ENCODE measurements around the gene SLC29A3. TPM values are rescaled to one million over a fixed set of nuclear protein-coding genes. Genes with fewer than 3 reads are reported as not detected.

Gene SLC29A3
- total and polyA plus RNA-seq, 10 of the 15 experiments (the other 5 are each of a cell fraction or from before 2014, with no cell fraction given) = 1.5 to 4.0 (median 2.7) TPM

DNA sequence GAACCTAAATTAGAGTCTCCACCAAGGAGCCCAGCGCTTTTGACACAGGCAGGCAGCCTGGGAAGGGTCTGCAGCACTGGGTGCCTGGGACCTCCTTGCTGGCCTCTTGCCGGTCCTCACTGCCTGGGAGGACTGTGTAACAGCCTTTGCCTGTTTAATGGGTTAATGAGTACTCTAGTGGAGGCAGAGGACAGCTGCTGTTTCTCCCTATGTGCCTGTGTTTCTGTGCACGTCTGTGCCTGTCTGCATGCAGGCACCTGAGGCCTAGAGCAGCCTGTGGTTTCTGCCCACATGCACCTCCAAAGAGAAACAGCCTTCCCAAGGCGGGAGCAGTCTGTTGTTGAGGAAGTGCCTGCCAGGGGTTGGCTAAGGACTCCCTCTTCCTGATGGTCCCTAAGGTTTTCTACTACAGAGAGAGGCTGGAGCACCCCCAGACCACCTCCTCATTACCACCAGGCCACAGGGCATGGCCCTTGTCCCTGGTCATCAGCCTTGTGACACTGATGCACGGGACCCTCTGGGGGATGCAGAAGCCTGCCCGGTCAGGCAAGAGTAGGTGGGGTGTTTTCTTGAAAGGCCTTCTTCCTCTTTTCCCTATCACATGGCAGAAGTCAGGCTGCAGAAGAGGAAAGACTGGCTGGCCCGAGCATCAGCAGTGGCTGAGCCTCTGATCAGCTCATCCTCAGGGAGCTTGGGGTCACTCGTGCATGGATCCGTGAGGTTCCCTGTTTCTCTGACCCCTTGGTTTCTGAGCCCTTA lies 14.2 kb downstream of the SLC29A3 start (continued):
- TF ChIP-seq, protein P1, sequence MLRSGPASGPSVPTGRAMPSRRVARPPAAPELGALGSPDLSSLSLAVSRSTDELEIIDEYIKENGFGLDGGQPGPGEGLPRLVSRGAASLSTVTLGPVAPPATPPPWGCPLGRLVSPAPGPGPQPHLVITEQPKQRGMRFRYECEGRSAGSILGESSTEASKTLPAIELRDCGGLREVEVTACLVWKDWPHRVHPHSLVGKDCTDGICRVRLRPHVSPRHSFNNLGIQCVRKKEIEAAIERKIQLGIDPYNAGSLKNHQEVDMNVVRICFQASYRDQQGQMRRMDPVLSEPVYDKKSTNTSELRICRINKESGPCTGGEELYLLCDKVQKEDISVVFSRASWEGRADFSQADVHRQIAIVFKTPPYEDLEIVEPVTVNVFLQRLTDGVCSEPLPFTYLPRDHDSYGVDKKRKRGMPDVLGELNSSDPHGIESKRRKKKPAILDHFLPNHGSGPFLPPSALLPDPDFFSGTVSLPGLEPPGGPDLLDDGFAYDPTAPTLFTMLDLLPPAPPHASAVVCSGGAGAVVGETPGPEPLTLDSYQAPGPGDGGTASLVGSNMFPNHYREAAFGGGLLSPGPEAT (IDR thresholded peaks at IDR 0.05; ENCODE audit: low read depth) = peak; percentile 44; the same call in 1 of the 2 replicates
- TF ChIP-seq BHLHE40 (IDR thresholded peaks at IDR 0.05; ENCODE audit: borderline replicate concordance in 1 of 2, low read depth in 2 of 2, low read length in 1 of 2) = peak; percentile 41 to 74; a peak in 3 of 4 replicates
- no peak for TF ChIP-seq CBX5 (IDR thresholded peaks at IDR 0.05; ENCODE audit: low read depth)
- TF ChIP-seq MXI1 (IDR thresholded peaks at IDR 0.05; ENCODE audit: low read depth, low read length) = no peak

DNA sequence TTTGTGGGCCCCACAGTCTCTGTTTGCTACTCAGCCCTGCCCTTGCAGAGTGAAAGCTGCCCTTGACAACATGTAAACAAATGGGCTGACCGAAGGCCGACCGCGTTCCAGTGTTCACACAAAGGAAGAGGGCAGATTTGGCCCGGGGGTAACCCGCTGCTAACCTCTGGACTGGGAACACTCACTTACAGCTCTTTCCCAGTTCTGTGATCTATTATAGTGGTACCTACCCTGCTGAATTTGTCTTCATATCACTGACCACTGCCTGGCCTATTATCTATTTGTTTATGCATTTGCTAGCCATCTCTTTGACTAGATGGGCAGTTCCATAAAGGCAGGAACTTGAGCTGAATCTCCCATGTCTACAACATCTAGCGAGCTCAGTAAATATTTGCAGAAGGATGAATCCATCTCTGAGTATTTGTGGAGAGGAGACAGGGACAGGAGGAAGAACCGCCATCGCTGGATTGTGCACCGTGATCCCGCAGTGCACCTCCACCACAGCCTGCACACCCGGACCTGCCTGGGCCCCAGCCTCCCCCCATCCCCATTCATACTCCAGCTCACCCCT lies 15.2 kb downstream of the SLC29A3 start:
- Histone ChIP-seq H3K27me3 (replicated peaks in 1 of 2; ENCODE audit: control insufficient read depth in 2 of 2, insufficient read depth in 2 of 2, low read length in 1 of 2) (no peaks in the 10 kb centered on the region), H3K9ac (ENCODE audit: control insufficient read depth, insufficient read depth, low read length) (no peak overlapping the region), H3K27ac (ENCODE audit: control insufficient read depth, insufficient read depth) (no peak overlapping the region), H3K4me3 (no peak overlapping the region), H3K79me2 (ENCODE audit: control insufficient read depth, insufficient read depth, low read length) (no peaks in the 10 kb centered on the region), H3K4me1 (ENCODE audit: control insufficient read depth, insufficient read depth, low read length) (peaks cover 7% of the 10 kb centered on the region), H2AFZ (ENCODE audit: control insufficient read depth, low read depth, low read length) (no peak overlapping the region), H3K9me3 (replicated peaks; ENCODE audit: control insufficient read depth, insufficient read depth, low read length) (no peaks in the 10 kb centered on the region), H4K20me1 (ENCODE audit: control insufficient read depth, insufficient read depth) (no peaks in the 10 kb centered on the region), H3K4me2 (ENCODE audit: control insufficient read depth, insufficient read depth) (no peak overlapping the region), H3K36me3 (ENCODE audit: control insufficient read depth in 2 of 2, insufficient read depth in 2 of 2, low read length in 1 of 2) (no peaks in the 10 kb centered on the region)
- POLR2A ChIA-PET = interaction anchor here (0.9 to 1.7 kb wide), 3 partner anchors 11 to 39 kb away, joined by 3 to 6 read pairs (median 4); no protein-coding TSS in a partner anchor
- WGBS (ENCODE audit: insufficient coverage, insufficient replicate concordance, low lambda C conversion rate, missing lambda C conversion rate) = 82% methylated on average over 12 of the region's 12 CpGs
- CTCF ChIA-PET = interaction anchor here (1.0 kb wide), 1 partner anchor 364 kb away, joined by 4 read pairs; no protein-coding TSS in a partner anchor
- intact Hi-C loops (cut with micrococcal nuclease; ENCODE audit: unreplicated experiment) (no loop called here), in situ Hi-C loops (cut with MboI) (no loop called here)
- ATAC-seq (no peak), FAIRE-seq (no peak), DNase-seq (ENCODE audit: low read depth, low spot score) (no peak)
- RAD21 ChIA-PET (ENCODE audit: unreplicated experiment) = interaction anchor here (0.8 kb wide), 1 partner anchor 38 kb away, joined by 3 read pairs; no protein-coding TSS in a partner anchor
- BruUV-seq (replicated peaks) = no TSS peak
- SMC1A ChIA-PET (ENCODE audit: uncharacterized antibody, unreplicated experiment) = interaction anchor here (0.9 to 1.5 kb wide), 4 partner anchors 24 to 363 kb away, joined by 3 to 8 read pairs (median 3); no protein-coding TSS in a partner anchor
- TF ChIP-seq SIX5 (IDR thresholded peaks at IDR 0.05; ENCODE audit: low read depth, low read length, severe bottlenecking) (no peak), MYC (IDR thresholded peaks at IDR 0.05; ENCODE audit: insufficient read depth, insufficient read length, insufficient replicate concordance, low read length, severe bottlenecking) (no peak), JUNB (IDR thresholded peaks at IDR 0.05) (no peak), NR2F1 (conservative IDR thresholded peaks at IDR 0.05) (no peak), SUPT20H (IDR thresholded peaks at IDR 0.05; ENCODE audit: borderline replicate concordance, control insufficient read depth, low read depth, low read length) (no peak), SRF (IDR thresholded peaks at IDR 0.05; ENCODE audit: low read depth in 2 of 2, low read length in 2 of 2) (no peak), FOXK2 (IDR thresholded peaks at IDR 0.05) (no peak)
- TF ChIP-seq, protein P2, sequence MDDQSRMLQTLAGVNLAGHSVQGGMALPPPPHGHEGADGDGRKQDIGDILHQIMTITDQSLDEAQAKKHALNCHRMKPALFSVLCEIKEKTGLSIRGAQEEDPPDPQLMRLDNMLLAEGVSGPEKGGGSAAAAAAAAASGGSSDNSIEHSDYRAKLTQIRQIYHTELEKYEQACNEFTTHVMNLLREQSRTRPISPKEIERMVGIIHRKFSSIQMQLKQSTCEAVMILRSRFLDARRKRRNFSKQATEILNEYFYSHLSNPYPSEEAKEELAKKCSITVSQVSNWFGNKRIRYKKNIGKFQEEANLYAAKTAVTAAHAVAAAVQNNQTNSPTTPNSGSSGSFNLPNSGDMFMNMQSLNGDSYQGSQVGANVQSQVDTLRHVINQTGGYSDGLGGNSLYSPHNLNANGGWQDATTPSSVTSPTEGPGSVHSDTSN (IDR thresholded peaks at IDR 0.05; ENCODE audit: insufficient replicate concordance, low read depth, low read length) = no peak
- TF ChIP-seq, protein P3, sequence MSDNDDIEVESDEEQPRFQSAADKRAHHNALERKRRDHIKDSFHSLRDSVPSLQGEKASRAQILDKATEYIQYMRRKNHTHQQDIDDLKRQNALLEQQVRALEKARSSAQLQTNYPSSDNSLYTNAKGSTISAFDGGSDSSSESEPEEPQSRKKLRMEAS (IDR thresholded peaks at IDR 0.05; ENCODE audit: low read depth, low read length) = no peak
- TF ChIP-seq, protein P4, sequence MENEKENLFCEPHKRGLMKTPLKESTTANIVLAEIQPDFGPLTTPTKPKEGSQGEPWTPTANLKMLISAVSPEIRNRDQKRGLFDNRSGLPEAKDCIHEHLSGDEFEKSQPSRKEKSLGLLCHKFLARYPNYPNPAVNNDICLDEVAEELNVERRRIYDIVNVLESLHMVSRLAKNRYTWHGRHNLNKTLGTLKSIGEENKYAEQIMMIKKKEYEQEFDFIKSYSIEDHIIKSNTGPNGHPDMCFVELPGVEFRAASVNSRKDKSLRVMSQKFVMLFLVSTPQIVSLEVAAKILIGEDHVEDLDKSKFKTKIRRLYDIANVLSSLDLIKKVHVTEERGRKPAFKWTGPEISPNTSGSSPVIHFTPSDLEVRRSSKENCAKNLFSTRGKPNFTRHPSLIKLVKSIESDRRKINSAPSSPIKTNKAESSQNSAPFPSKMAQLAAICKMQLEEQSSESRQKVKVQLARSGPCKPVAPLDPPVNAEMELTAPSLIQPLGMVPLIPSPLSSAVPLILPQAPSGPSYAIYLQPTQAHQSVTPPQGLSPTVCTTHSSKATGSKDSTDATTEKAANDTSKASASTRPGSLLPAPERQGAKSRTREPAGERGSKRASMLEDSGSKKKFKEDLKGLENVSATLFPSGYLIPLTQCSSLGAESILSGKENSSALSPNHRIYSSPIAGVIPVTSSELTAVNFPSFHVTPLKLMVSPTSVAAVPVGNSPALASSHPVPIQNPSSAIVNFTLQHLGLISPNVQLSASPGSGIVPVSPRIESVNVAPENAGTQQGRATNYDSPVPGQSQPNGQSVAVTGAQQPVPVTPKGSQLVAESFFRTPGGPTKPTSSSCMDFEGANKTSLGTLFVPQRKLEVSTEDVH (IDR thresholded peaks at IDR 0.05; ENCODE audit: low read depth, partially characterized antibody) = no peak

All from GM12878 (cell line).